Activated CD4-positive, CD25-positive, alpha-beta regulatory T cell treated with anti-CD3 and anti-CD28 coated beads, Interleukin-2, amount 50 U/mL, for 16 hours (primary cell): ENCODE measurements around the gene CRYBA4.
"Not testable (repeated sequence)": the region's sequence is repeated elsewhere in the genome, so short reads cannot be mapped to it uniquely, and the experiment has no call there.

ENCODE experiments used
- DNase-seq: peaks from one replicate; pipeline ENCODE4 v3.0.0-alpha.2; 2020; ENCODE audit warnings: low read depth, low spot score

CRYBA4 gene

GRCh38 chr22:26597026-26597425, 24.7 kb upstream of the CRYBA4 start:
- DNase-seq: no peak

GRCh38 chr22:26597480-26597879, 24.3 kb upstream of the CRYBA4 start:
- DNase-seq: no peak

- no peak for DNase-seq
These were observed 22.3 kb upstream of the CRYBA4 start for GRCh38 chr22:26599505-26599904.

GRCh38 chr22:26601726-26602125, 20.0 kb upstream of the CRYBA4 start:
- DNase-seq: no peak

GRCh38 chr22:26602127-26602526, 19.6 kb upstream of the CRYBA4 start:
- no peak for DNase-seq

DNA sequence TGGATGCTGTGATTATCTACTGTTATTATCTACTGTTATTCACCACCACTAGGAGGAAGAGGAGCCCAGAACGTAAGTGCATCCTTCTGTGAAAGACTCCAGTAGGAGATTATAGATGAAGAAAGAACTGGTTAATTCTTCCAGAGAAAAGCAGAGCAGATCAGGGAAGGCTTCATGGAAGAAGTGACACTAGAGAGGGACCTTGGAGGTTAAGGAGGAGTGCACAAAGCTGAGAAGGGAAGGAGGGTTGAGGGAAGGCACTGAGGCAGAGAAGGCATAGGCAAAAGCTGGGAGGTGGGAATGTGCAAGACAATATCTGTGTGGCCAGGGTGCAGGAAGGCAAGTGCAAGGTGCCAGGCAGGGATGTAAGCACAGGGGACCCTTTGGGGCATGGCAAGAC, 17.4 kb upstream of the CRYBA4 start:
- DNase-seq: no peak

GRCh38 chr22:26606611-26607010, 15.2 kb upstream of the CRYBA4 start:
- DNase-seq: no peak

DNA sequence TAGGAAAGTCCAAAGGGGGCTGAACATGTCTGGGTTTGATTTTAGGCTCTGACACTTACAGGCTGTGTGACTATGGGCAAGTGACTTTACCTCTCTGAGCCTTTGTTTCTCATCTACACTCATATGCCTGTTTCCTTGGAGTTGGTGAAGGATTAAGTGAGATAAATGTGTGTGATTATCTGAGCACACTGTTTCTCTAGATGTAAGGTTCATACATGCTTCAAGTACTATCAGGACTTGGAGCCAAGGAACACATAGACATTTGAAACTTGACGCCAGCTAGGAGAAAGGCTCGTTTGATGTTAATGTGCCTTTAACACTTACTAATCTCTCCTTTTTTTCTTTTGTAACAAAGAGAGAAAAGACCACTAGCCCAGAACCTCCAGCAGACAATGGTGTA, 13.6 kb upstream of the CRYBA4 start:
- DNase-seq: no peak

DNA sequence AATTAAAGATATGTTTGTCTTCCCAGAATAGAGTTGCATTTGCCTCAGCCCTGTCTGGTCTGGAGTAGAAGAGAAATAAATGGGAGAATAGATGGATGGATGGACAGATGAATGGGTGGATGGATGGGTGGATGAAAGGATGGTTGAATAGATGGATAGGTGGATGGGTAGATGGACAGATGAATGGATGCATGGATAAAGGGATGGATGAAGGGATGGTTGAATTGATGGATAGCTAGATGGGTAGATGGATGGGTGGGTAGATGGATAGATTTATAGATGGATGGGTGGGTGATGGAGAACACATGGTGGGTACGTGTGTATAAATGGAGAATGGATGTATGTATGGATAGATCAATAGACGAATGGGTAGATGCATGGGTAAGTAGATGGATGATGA, 12.5 kb upstream of the CRYBA4 start:
- no peak for DNase-seq

GRCh38 chr22:26610072-26610958, 11.4 kb upstream of the CRYBA4 start:
- no peak for DNase-seq

- no peak for DNase-seq
These were observed 10.8 kb upstream of the CRYBA4 start for GRCh38 chr22:26610996-26611395.

- DNase-seq: no peak
These were observed 9.1 kb upstream of the CRYBA4 start for GRCh38 chr22:26612652-26613051.

DNA sequence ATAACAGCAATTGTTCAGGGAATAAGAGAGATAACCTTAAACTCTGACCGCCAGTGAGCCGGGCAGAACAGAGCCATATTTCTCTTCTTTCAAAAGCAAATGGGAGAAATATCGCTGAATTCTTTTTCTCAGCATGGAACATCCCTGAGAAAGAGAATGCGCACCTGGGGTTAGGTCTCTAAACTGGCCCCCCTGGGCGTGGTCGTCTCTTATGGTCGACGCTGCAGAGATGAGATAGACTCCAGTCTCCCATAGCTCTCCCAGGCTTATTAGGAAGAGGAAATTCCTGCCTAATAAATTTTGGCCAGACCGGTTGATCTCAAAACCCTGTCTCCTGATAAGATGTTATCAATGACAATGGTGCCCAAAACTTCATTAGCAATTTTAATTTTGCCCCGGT, 8.0 kb upstream of the CRYBA4 start:
- not testable (repeated sequence) for DNase-seq

DNA sequence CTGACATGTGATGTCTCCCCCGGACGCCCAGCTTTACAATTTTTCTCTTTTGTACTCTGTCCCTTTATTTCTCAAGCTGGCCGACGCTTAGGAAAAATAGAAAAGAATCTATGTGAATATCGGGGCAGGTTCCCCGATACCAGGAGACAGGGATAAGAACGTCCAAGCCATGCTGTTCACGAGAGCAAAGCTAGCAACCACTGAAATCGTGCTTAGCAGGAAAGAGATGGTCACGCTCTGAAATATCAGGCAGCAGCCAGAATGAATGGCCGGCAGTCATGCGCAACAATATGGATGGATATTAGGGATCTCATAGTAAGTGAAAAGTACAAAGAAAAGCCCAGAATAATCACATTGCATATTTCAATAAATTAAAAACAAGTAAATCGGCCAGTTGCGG, 7.4 kb upstream of the CRYBA4 start:
- no peak for DNase-seq

DNA sequence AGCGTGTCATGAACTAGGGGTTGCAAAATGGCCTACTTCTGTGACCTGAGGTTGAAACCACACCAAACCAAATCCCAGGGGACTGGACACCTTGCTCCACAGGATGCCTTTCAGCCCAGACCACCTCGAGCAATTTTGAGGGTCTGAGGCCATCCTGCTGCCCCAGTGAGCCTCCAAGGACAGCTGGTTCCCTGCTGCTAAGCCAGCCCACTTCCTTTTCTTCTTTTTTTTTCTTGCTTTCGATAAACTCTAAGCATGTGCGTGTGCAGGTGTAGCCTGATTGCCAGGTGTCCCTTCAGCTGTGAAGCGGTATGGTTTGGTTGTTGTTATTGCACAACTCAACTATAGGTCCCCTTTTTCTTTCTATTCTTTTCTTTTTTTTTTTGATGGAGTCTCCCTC, 6.6 kb upstream of the CRYBA4 start:
- no peak for DNase-seq

DNA sequence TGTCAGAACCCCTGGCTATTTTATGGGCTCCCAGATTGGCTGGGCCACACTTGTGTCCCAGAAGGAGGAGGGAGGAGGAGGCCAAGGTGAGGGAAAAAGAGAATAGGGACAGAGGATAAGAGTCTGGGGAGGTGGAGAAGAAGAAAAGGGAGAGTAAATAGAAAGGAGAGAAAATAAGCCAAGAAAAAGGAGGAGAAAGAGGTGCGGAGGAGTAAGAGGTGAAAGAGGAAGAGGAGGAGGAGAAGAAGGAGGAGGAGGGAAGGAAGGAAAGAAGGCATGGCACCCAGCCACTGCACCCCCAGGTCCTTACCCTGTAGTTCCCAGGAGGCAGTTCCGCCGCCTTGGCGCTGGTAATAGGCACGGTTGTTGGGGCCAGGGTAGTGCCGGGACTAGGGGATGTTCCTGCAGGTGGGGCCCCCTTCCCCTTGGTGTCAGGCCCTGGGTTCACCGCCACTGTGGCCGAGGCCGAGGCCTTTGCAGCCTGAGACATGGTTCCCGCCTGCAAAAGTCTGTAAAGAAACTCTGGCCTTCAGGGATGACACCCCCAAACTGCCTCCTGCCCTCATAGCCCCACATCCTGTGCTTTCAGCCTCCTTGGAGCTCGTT, 5.8 kb upstream of the CRYBA4 start:
- DNase-seq: no peak

DNA sequence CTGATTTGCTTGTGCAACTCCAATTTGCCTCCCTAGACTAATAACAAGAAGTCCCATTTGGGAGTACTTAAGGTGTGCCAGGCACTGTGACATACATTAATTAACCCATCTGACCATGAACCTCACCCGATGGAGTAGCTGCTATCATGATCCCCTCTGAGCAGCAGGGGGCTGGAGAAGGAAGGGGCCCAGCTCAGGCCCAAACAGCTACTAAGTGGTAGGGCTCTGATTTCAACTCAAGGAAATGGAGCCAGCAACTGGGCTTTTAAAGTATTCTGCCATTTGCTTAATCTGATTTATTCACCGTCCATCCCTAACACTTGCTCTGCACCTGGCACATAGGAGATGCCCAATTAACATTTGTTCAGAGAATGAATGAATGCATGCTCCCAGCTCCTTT, 5.1 kb upstream of the CRYBA4 start:
- DNase-seq: no peak

DNA sequence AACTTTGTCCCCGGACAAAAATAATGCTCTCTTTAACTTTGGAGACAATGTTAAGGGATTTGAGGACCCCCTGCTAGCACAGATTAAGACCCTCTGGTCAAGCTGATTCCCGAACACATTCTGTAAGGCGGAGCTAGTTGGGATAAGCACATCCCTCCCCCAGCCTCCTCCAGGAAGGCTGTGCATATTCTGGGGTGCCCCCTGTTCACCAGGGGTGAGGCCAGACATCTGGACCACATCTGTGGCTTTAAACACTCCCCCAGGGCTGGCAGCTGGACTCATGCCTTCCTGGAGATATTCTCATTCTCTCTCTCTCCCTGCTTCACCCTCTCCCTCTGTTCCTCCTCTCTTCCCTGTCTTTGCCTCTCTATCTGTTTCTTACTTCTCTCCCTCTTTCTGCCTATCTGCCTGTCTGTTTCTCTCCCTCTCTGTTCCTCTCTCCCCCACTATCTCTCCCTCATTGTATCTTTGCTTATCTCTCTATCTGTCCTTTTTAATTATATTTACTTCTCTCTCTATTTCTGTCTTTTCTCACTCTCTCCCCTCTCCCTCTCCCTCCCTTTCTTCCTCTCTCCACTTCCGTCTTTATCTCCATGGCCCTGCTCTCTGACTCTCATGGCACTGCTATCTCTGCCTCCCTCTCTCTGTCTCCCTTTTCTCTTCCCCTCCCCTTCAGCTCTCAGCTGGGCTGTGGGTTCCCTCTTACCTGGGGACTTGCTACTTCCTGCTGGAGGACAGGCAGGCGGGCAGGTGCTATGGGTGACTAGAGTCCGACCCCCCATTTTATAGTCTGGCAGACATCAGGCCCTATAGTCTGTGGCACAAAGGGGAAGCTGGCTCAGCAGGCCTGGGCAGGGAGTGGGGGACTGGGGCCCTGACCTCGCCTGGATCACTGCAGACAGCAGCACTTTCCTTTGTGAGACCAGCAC, 4.2 kb upstream of the CRYBA4 start, which contains the start of gene CRYBB1:
TSS of gene CRYBB1 (minus strand) at position 757 of the 929 bp plus-strand sequence. CDS start 1,708 bp downstream, outside the sequence.
- no peak for DNase-seq

DNA sequence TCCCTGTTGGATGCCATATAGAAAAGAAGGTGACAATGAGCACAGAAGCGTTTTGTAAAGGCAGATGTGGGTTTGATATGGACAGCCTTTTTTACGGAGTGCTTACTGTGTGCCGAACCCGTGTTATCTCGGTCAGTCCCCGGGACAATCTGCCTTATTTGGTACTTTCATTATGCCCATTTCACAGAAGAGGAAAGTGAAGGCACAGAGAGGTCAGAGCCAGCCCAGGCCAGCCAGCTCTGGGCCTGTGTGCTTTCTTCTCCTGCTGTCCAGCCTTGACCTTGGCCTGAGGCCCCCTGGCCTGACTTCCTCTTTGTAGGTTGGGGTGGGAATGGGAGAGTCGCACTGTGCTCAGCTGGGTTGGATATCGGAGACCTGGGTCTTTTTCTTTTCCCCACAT, 3.3 kb upstream of the CRYBA4 start:
- no peak for DNase-seq

- no peak for DNase-seq
These were observed 2.3 kb upstream of the CRYBA4 start for GRCh38 chr22:26619510-26619909.

- no peak for DNase-seq
These were observed 1.6 kb upstream of the CRYBA4 start for GRCh38 chr22:26620197-26620596.

DNA sequence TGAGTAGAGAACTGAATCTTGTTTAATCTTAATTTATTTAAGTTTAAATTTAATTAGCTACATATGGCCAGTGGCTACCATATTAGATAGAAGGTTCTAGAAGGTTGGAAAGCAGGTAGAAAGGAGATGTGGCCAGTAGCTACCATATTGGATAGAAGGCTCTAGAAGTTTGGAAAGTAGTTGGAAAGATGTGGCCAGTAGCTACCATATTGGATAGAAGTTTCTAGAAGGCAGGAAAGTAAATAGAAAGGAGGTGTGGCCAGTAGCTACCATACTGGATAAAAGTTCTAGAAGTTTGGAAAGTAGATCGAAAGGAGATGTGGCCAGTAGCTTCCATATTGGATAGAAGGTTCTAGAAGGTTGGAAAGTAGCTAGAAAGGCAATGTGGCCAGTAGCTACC, 2.2 kb downstream of the CRYBA4 start:
- no peak for DNase-seq
